Activated CD8-positive, alpha-beta memory T cell treated with anti-CD3 and anti-CD28 coated beads, Interleukin-2, amount 50 U/mL, for 1 hour (primary cell): ENCODE data around the gene SF3B2.
"Not testable (repeated sequence)": the region's sequence is repeated elsewhere in the genome, so short reads cannot be mapped to it uniquely, and the experiment has no call there.

Source experiments
- DNase-seq: peaks from one replicate; pipeline ENCODE4 v3.0.0-alpha.2; 2020; ENCODE audit errors: extremely low read depth

Gene SF3B2, protein sequence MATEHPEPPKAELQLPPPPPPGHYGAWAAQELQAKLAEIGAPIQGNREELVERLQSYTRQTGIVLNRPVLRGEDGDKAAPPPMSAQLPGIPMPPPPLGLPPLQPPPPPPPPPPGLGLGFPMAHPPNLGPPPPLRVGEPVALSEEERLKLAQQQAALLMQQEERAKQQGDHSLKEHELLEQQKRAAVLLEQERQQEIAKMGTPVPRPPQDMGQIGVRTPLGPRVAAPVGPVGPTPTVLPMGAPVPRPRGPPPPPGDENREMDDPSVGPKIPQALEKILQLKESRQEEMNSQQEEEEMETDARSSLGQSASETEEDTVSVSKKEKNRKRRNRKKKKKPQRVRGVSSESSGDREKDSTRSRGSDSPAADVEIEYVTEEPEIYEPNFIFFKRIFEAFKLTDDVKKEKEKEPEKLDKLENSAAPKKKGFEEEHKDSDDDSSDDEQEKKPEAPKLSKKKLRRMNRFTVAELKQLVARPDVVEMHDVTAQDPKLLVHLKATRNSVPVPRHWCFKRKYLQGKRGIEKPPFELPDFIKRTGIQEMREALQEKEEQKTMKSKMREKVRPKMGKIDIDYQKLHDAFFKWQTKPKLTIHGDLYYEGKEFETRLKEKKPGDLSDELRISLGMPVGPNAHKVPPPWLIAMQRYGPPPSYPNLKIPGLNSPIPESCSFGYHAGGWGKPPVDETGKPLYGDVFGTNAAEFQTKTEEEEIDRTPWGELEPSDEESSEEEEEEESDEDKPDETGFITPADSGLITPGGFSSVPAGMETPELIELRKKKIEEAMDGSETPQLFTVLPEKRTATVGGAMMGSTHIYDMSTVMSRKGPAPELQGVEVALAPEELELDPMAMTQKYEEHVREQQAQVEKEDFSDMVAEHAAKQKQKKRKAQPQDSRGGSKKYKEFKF

GRCh38 chr11:66051766-66052663 lies at the start of gene SF3B2:
SF3B2 (plus strand) TSS chr11:66052364; CDS start chr11:66052385, 21 bp downstream.
- DNase-seq, result peak; percentile 87

GRCh38 chr11:66002648-66003225 lies 49.4 kb upstream of the SF3B2 start:
- DNase-seq, result no peak

DNA sequence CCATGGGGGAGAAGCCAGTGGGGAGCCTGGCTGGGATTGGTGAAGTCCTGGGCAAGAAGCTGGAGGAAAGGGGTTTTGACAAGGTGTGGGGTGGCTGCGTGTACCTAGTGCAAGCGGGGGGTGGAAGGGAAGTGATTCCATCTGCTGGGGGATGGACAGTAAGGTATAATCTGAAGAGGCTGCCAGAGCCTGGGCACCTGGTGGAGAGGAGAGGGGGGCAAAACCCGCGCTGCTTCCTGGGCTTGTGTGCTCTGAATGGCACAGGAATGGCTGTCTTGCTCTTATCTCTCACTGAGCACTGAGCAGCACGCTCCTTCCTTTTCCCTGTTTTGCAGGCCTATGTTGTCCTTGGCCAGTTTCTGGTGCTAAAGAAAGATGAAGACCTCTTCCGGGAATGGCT lies 48.9 kb upstream of the SF3B2 start:
- no peak for DNase-seq

DNA sequence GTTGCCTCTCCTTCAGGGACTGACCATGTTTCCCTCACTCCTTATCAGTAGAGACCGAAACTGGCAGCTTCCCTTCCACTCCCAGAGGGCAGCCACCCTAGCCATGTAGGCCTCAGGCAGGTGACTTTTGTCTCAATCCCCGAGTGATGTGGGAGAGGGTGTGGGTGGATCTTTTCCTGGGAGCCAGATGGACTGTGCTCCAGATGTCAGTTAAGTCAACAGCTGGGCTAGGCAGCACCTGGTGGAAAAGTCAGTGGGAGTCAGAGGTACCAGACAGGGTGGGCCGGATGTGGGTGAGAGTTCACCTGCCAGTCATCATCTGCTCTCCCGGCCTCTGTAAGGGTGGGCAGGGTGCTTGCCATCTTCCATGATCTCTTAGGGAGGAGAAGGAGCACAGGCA lies 48.0 kb upstream of the SF3B2 start:
- DNase-seq, result no peak

GRCh38 chr11:66006134-66006890 lies 45.9 kb upstream of the SF3B2 start:
- no peak for DNase-seq

DNA sequence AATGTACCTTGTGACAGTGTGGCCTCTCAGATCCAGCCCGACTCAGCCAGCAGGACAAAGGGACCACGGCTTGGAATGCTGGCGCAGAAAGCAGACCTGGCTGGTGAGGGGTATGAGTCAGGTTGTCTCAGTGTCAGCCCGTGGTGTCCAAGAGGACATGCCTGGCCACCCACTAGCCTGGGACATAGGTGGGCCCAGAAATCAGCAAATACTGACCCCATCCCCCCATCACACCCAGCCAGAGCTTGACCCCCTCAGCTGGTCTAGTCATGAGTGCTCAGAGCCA lies 45.3 kb upstream of the SF3B2 start:
- no peak for DNase-seq

DNA sequence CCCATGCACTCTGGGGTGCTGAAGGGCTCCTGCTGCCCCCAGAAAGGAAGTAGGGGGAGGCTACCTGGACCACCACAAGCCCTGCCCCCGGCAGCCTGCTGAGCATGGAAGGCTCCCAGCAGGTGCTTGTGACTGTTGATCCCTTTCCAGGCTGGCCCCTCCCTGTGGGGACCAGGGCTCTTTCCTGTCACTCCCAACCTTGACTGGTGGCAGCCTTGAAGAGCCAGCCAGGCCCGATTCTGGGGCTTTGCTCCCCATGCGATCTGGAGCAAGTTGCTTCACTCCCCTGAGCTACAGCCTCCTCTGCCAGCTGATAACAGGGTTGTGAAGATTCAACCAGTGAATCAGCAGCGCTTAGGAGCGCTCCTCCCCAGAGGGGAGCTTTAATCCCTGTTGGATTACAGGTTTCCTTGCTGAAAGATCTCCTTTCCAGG lies 44.9 kb upstream of the SF3B2 start:
- DNase-seq, result no peak

GRCh38 chr11:66008095-66008467 lies 44.1 kb upstream of the SF3B2 start:
- no peak for DNase-seq

DNA sequence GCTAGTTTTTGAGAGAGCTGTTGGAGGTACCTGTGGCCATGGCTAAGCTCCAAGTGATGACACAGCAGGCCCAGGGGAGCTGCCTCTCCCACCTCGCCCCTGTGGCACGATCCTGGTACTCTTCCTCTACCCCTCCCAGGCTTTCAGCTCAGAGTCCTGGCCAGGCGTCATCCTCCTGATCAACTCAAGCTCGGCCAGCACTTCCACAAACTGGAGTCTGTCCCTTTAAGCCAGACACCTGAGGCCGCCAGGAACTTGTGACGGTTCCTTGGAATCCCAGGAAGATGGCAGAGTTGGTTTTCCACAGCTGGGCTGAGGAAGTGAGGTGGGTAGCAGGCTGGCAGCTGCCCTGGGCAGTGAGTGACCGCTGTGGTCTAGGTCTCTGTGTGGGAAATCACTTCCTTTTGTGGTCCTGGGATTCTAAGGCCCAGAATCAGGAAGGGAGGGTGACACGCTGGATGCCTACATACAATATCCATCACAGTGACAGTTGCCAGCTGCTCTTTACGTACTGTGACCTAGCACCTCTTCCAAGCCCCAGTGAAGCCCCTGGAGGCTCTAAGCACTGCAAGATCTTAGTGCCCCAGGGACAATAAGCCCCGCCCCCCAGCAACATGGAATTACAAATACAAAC lies 43.6 kb upstream of the SF3B2 start:
- no peak for DNase-seq

GRCh38 chr11:66010036-66010435 lies 42.1 kb upstream of the SF3B2 start:
- not testable (repeated sequence) for DNase-seq

GRCh38 chr11:66011239-66011784 lies 40.9 kb upstream of the SF3B2 start:
- DNase-seq, result no peak

DNA sequence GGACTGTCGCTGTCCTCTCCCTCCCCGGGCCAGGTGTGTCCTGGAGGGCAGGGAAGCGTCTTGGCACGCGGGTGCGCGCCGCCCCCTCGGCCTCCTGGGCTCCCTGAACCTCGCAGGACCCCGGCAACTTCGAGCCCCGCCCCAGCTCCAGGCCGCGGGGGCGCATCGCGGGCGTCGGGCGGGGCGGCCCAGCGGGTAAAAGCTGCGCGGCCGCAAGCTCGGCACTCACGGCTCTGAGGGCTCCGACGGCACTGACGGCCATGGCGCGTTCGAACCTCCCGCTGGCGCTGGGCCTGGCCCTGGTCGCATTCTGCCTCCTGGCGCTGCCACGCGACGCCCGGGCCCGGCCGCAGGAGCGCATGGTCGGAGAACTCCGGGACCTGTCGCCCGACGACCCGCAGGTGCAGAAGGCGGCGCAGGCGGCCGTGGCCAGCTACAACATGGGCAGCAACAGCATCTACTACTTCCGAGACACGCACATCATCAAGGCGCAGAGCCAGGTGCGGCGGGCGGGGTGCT lies 40.3 kb upstream of the SF3B2 start, which contains the start of gene CST6:
CST6 (plus strand) TSS at position 224 of the 519 bp plus-strand sequence; CDS start at position 261, 37 bp downstream.
- no peak for DNase-seq

DNA sequence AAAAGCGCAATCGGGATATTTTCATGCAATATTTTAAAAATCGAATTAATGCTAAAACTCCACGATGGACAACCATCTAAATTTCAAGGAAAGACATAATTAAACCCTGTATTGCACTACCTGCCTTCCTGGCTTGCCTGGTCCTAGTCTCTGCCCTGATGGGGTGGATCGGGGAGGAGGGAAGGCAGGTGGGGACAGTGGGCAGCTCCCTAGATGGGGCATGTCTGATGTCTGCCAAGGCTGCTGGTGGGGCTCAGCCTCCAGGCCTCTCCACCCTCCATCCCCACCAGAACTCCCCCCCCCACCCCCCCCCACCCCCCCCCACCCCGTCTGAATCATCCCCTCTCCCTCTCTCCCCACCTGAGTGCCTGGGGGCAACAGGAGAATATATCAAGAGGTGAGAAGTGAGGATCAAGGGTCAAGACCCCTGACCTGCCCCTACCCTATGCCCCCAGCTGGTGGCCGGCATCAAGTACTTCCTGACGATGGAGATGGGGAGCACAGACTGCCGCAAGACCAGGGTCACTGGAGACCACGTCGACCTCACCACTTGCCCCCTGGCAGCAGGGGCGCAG lies 39.7 kb upstream of the SF3B2 start:
- DNase-seq, result no peak

DNA sequence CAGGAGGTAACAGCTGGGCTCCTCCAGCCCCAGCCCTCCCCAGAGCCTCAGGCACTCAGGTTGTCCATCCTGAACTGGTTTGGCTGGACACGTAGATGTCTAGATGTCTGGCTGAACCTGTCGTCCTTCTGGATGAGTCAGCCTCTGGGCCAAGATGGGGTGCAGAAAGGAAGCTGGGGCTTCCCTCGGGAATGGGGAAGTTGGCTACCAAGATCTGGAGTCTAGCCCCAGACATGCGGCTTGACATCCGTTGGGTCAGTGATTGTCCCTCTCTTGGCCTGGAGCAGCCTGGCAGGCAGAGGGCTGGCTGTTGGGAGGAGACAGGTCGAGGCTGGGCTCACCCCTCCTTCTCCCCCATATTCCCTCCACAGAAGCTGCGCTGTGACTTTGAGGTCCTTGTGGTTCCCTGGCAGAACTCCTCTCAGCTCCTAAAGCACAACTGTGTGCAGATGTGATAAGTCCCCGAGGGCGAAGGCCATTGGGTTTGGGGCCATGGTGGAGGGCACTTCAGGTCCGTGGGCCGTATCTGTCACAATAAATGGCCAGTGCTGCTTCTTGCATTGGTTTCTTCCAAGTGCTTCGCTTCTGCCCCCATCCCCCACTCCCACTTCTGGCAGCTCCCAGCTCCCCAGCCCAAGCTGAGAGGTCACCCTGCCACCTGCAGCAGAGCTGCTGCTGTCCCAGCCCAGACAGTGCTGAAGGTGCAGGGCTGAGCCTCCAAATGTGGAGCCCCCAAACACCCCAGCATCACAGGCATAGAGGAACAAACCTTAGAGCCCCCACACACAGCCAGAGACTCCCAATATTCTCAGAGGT lies 39.0 kb upstream of the SF3B2 start:
- DNase-seq, result no peak

DNA sequence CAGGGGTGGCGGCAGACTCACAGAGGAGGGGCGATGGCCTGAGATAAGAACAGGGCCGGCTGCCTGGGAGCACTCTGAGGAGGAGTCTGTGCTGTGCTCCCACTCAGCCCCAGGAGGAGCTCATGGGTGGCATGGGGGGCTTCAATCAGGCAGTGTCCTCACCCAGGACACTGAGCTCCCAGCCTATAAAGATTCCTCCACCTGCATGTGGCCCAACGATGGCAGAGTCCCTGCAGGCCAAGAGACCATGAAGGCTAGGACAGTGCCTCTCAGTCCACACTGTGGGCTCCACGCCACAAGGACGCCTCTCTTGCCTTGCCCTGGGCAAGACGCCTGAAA lies 38.4 kb upstream of the SF3B2 start:
- DNase-seq, result no peak

- DNase-seq, result no peak
Measured at GRCh38 chr11:66014804-66015453, 37.2 kb upstream of the SF3B2 start.

DNA sequence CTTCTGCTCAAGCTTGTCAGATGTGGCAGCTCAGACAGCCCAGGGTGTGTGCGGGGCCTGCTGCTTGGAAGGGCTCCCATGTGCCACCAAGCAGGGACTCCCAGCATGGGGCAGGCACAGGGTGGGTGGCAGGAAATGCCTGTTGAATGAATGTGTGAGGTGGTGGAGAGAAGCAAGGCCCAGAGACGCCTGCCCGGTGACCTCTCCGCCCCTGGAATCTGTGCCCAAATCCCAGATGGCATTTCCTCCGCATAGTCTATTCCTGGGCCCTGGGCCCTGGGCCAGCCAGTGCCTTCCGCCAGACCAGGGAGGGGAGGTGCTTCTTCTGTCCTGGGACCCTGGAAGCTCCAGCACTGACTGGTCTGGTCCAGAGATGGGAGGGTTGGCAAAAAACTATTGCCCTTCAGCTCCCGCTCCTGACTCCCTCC lies 36.7 kb upstream of the SF3B2 start:
- DNase-seq, result no peak
